Prostate gland (tissue), 2 donors: ENCODE measurements around the gene SPNS2. TPM values are rescaled to one million over a fixed set of nuclear protein-coding genes. Genes with fewer than 3 reads are reported as not detected.

Experiments
- DNase-seq: peaks from one replicate; pipeline ENCODE4 v3.0.0-alpha.2; 2019; ENCODE audit warnings: low spot score
- H3K27ac ChIP-seq, 2 donors: fragments of 200-600 bp; sonication (generic); 2 replicates each; pipeline ENCODE4 v1.5.1; 2017 to 2019
- H3K27me3 ChIP-seq: fragments of 200-600 bp; sonication (generic); replicated peaks from 2 replicates; pipeline ENCODE4 v1.5.1; 2019; ENCODE audit not compliant: insufficient read depth
- H3K36me3 ChIP-seq, 2 donors: fragments of 200-600 bp; sonication (generic); 1 replicate in 1 of 2; 2 replicates in 1 of 2; pipeline versions ENCODE4 v1.5.1 to v1.8.1; 2017 to 2019
- H3K4me1 ChIP-seq: fragments of 200-600 bp; sonication (generic); replicated peaks from 2 replicates; pipeline ENCODE4 v1.5.1; 2019
- H3K4me3 ChIP-seq, 2 donors: fragments of 200-600 bp; sonication (generic); 2 replicates each; pipeline ENCODE4 v1.5.1; 2017 to 2019
- H3K9me3 ChIP-seq: fragments of 200-600 bp; sonication (generic); 2 replicates; pipeline ENCODE4 v1.5.1; 2017
- POLR2A ChIP-seq: fragments of 450-650 bp; IDR thresholded peaks from one replicate; pipeline ENCODE4 v1.6.1; 2016; ENCODE audit warnings: antibody characterized with exemption, mild to moderate bottlenecking
- POLR2AphosphoS5 ChIP-seq: sonication (generic); formaldehyde crosslinking; IDR thresholded peaks from one replicate; pipeline ENCODE4 v1.6.1; 2017; ENCODE audit warnings: antibody characterized with exemption
- WGBS: methylation state at CpG from one replicate; pipeline ENCODE4 v1.1.5; 2018; 5-methylcytosine and 5-hydroxymethylcytosine counted together
- intact Hi-C: fragments of 100-400 bp; cut with DNase I; formaldehyde crosslinking; loops from one replicate; pipeline ENCODE4 v1.14.2; 2022
- total RNA-seq, 2 donors: library from RNA; depleted of rRNA; stranded (reverse); fragments of >200 nt; gene quantifications; one replicate each; pipeline ENCODE4 v1.1.0, GENCODE V29; 2016
- TF ChIP-seq, protein P1 (sequence below), 4 experiments: fragments of 200-600 bp in 2 of 4; fragments of 450-650 bp in 2 of 4; sonication (generic) in 2 of 4; IDR thresholded peaks; 1 replicate in 3 of 4; 2 replicates in 1 of 4; pipeline ENCODE4 v1.5.1; 2016 to 2019; ENCODE audit warnings: antibody characterized with exemption in 4 of 4, mild to moderate bottlenecking in 2 of 4, moderate library complexity in 2 of 4

SPNS2 gene
- total RNA-seq, 2 donors from 2014 or later: 6.6 to 14.0 TPM

GRCh38 chr17:4556996-4557395 lies 58.3 kb downstream of the SPNS2 start:
- intact Hi-C loops: no loop called here
- TF ChIP-seq, protein P1, sequence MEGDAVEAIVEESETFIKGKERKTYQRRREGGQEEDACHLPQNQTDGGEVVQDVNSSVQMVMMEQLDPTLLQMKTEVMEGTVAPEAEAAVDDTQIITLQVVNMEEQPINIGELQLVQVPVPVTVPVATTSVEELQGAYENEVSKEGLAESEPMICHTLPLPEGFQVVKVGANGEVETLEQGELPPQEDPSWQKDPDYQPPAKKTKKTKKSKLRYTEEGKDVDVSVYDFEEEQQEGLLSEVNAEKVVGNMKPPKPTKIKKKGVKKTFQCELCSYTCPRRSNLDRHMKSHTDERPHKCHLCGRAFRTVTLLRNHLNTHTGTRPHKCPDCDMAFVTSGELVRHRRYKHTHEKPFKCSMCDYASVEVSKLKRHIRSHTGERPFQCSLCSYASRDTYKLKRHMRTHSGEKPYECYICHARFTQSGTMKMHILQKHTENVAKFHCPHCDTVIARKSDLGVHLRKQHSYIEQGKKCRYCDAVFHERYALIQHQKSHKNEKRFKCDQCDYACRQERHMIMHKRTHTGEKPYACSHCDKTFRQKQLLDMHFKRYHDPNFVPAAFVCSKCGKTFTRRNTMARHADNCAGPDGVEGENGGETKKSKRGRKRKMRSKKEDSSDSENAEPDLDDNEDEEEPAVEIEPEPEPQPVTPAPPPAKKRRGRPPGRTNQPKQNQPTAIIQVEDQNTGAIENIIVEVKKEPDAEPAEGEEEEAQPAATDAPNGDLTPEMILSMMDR (IDR thresholded peaks at IDR 0.05): no peak
- TF ChIP-seq POLR2AphosphoS5: no peak
- TF ChIP-seq POLR2A: no peak
- no peaks in the 10 kb centered on the region for H3K9me3 ChIP-seq
- WGBS: 64% methylated on average over 4 of the region's 4 CpGs
- no peak overlapping the region for H3K27ac ChIP-seq
- H3K4me3 ChIP-seq: no peak overlapping the region
- H3K4me1 ChIP-seq: peaks cover 7% of the 10 kb centered on the region
- H3K27me3 ChIP-seq: no peaks in the 10 kb centered on the region
- peaks cover 0 to 4% of the 10 kb centered on the region in 2 donors for H3K36me3 ChIP-seq
- DNase-seq: no peak

DNA sequence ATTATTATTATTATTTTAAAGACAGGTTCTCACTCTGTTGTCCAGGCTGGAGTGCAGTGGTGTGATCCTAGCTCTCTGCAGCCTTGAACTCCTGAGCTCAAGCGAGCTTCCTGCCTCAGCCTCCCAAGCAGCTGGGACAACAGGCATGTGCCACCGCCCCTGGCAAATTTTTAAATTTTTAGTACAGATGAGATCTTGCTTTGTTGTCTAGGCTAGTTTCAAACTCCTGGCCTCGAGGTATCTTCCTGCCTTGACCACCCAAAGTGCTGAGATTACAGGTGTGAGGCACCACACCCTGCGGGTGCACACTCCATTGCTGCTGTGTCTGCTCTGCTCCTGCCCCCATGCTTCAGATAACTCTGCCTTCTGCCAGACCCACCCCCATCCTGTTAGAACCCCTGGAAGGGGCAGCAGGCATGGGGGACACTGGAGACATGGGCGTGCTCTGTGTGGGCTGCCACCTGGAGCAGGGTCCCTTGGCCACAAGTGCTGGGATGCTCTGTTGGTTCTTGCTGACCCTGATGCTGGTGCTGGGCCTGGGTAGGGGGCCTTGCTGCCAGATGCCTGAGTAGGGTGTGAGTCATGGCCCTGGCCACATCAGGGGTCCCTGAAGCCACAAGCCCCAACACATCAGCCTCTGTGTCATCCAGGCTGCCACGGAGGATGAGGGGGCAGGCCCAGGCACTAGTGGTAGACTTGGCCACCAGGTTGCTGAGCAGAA lies 59.1 kb downstream of the SPNS2 start:
- no peaks in the 10 kb centered on the region for H3K36me3 ChIP-seq
- no peak overlapping the region for H3K27ac ChIP-seq
- H3K9me3 ChIP-seq: no peaks in the 10 kb centered on the region
- DNase-seq: no peak
- intact Hi-C loops: no loop called here
- peaks cover 7% of the 10 kb centered on the region for H3K4me1 ChIP-seq
- 83% methylated on average over 6 of the region's 6 CpGs for WGBS
- no peaks in the 10 kb centered on the region for H3K27me3 ChIP-seq
- TF ChIP-seq, protein P1 (IDR thresholded peaks at IDR 0.05): no peak
- TF ChIP-seq POLR2A: no peak
- TF ChIP-seq POLR2AphosphoS5: no peak
- H3K4me3 ChIP-seq: no peak overlapping the region

DNA sequence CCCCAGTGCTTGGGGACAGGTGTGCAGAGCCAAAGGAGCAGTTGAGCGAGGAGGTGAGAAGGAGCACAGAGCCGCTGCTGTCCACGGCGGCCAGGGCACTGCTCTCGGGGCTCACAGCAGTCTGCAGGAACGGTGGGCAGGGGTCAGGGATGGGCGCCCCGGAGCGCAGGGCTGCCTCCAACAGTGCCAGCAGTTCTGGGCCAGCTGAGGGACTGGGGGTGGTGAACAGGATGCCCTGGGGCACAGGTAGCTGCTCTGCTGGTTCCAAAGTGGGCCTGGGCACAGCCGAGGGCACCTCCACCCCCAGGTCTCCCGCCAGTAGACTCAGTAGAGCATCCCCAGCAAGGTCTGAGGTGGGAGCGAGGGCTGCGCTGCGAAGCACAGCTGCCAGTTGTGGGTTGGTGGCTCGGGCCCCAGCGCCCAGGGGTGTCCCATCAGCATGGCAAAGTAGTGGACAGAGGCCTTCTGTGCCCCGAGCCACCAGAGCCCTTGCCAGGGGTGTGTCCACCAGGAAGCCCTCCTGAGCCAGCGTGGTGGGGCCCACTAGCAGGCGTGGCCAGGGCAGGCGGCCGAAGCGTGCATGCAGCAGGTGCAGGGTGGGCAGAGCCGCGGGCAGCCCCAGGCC lies 59.8 kb downstream of the SPNS2 start:
- Histone ChIP-seq H3K27me3 (no peaks in the 10 kb centered on the region), H3K4me1 (peaks cover 7% of the 10 kb centered on the region), H3K9me3 (no peaks in the 10 kb centered on the region), H3K4me3 (no peak overlapping the region), H3K27ac (no peak overlapping the region), H3K36me3 (no peaks in the 10 kb centered on the region)
- intact Hi-C loops: no loop called here
- 89% methylated on average over 16 of the region's 24 CpGs for WGBS
- no peak for TF ChIP-seq POLR2AphosphoS5
- no peak for TF ChIP-seq POLR2A
- TF ChIP-seq, protein P1 (IDR thresholded peaks at IDR 0.05): no peak
- DNase-seq: no peak

GRCh38 chr17:4559139-4559791 lies 60.6 kb downstream of the SPNS2 start:
- Histone ChIP-seq H3K4me1 (peaks cover 7% of the 10 kb centered on the region), H3K27ac (no peak overlapping the region), H3K9me3 (no peaks in the 10 kb centered on the region), H3K4me3 (peak overlapping the region in 1 of 2 donors; percentile 5), H3K27me3 (no peaks in the 10 kb centered on the region), H3K36me3 (no peaks in the 10 kb centered on the region)
- intact Hi-C loops: no loop called here
- TF ChIP-seq POLR2AphosphoS5: no peak
- TF ChIP-seq, protein P1 (IDR thresholded peaks at IDR 0.05): no peak
- no peak for TF ChIP-seq POLR2A
- 44% methylated on average over 7 of the region's 17 CpGs for WGBS
- DNase-seq: no peak
